Measurements from ENCODE around the gene GHITM. TPM values are rescaled to one million over a fixed set of nuclear protein-coding genes. Genes with fewer than 3 reads are reported as not detected.

Gene GHITM
- 100 to 1,000 TPM; 242 to 490 TPM for total RNA-seq

- Histone ChIP-seq H3K4me1 (peaks cover 0 to 18% of the 10 kb centered on the region in 2 donors), H3K36me3 (peaks cover 28% of the 10 kb centered on the region), H3K27ac (peak within 1 kb of the TSS; percentile 98 to 99), H3K4me3 (peak within 1 kb of the TSS; percentile 99 to 100), H3K9me3 (no peaks in the 10 kb centered on the region), H3K27me3 (no peaks in the 10 kb centered on the region)
- peak; percentile 100 for DNase-seq (ENCODE audit: low spot score)
- TF ChIP-seq CTCF (IDR thresholded peaks at IDR 0.05), result peak in 1 of 2 donors; percentile 40
These were observed at the start of gene GHITM for GRCh38 chr10:84139126-84140035. Gene GHITM, plus strand, starts transcription at chr10:84139509. Its CDS starts 1,992 bp downstream, at chr10:84141501.

GRCh38 chr10:84095811-84096497, 43.4 kb upstream of the GHITM start:
- no peaks in the 10 kb centered on the region for H3K36me3 ChIP-seq
- DNase-seq (ENCODE audit: low spot score), result peak; percentile 62
- TF ChIP-seq CTCF (IDR thresholded peaks at IDR 0.05), result no peak
- H3K4me1 ChIP-seq, result peaks cover 0 to 18% of the 10 kb centered on the region in 2 donors
- H3K27me3 ChIP-seq, result no peaks in the 10 kb centered on the region
- no peak overlapping the region for H3K27ac ChIP-seq
- H3K4me3 ChIP-seq, result no peak overlapping the region
- no peaks in the 10 kb centered on the region for H3K9me3 ChIP-seq

- no peaks in the 10 kb centered on the region for H3K36me3 ChIP-seq
- H3K27ac ChIP-seq, result no peak overlapping the region
- peaks cover 0 to 18% of the 10 kb centered on the region in 2 donors for H3K4me1 ChIP-seq
- H3K27me3 ChIP-seq, result no peaks in the 10 kb centered on the region
- no peaks in the 10 kb centered on the region for H3K9me3 ChIP-seq
- peak; percentile 33 to 61 for TF ChIP-seq CTCF (IDR thresholded peaks at IDR 0.05)
- no peak for DNase-seq (ENCODE audit: low spot score)
- no peak overlapping the region for H3K4me3 ChIP-seq
These were observed 41.4 kb upstream of the GHITM start for GRCh38 chr10:84097787-84098353.

- H3K9me3 ChIP-seq, result no peaks in the 10 kb centered on the region
- H3K4me1 ChIP-seq, result peaks cover 0 to 18% of the 10 kb centered on the region in 2 donors
- H3K27me3 ChIP-seq, result no peaks in the 10 kb centered on the region
- no peak overlapping the region for H3K4me3 ChIP-seq
- no peak overlapping the region for H3K27ac ChIP-seq
- H3K36me3 ChIP-seq, result no peaks in the 10 kb centered on the region
- TF ChIP-seq CTCF (IDR thresholded peaks at IDR 0.05), result no peak
- DNase-seq (ENCODE audit: low spot score), result no peak
These were observed 40.6 kb upstream of the GHITM start for GRCh38 chr10:84098667-84099066.

GRCh38 chr10:84101042-84101441, 38.3 kb upstream of the GHITM start:
- Histone ChIP-seq H3K9me3 (no peaks in the 10 kb centered on the region), H3K4me3 (no peak overlapping the region), H3K4me1 (peaks cover 0 to 10% of the 10 kb centered on the region in 2 donors), H3K27ac (no peak overlapping the region), H3K36me3 (no peaks in the 10 kb centered on the region), H3K27me3 (no peaks in the 10 kb centered on the region)
- DNase-seq (ENCODE audit: low spot score), result no peak
- no peak for TF ChIP-seq CTCF (IDR thresholded peaks at IDR 0.05)

Data from right atrium auricular region (tissue), 2 donors.